Calu3 (cell line): ENCODE results near the gene GPR42. TPM values are rescaled to one million over a fixed set of nuclear protein-coding genes. Genes with fewer than 3 reads are reported as not detected.
"Not testable (repeated sequence)": the region's sequence is repeated elsewhere in the genome, so short reads cannot be mapped to it uniquely, and the experiment has no call there.

Source experiments
- BruUV-seq: library from RNA; stranded (reverse); fragments of 400-500 nt; replicated peaks from 2 replicates; lab custom pipeline; 2021; lab: Mats Ljungman, UMichigan
- CTCF ChIA-PET: fragments of 300-600 bp; sonication (Branson Sonifier 250); formaldehyde crosslinking; loops from one replicate; lab custom pipeline; 2022; ENCODE audit warnings: antibody characterized with exemption; lab: Charles Lee
- DNase-seq: peaks from one replicate; pipeline ENCODE4 v3.0.0; 2022
- H3K27ac Mint-ChIP-seq: one replicate; pipeline ENCODE4 v1.8.0; 2022; ENCODE audit warnings: mixed read lengths; ENCODE audit not compliant: unreplicated experiment
- H3K27me3 Mint-ChIP-seq: one replicate; pipeline ENCODE4 v1.8.0; 2022; ENCODE audit warnings: mixed read lengths; ENCODE audit not compliant: unreplicated experiment
- H3K36me3 Mint-ChIP-seq: one replicate; pipeline ENCODE4 v1.8.0; 2022; ENCODE audit warnings: mild to moderate bottlenecking, moderate library complexity, mixed read lengths; ENCODE audit not compliant: insufficient read depth, unreplicated experiment
- H3K4me1 Mint-ChIP-seq: one replicate; pipeline ENCODE4 v1.8.0; 2022; ENCODE audit warnings: mild to moderate bottlenecking, low read depth, mixed read lengths; ENCODE audit not compliant: unreplicated experiment
- H3K4me3 Mint-ChIP-seq: one replicate; pipeline ENCODE4 v1.8.0; 2022; ENCODE audit warnings: mild to moderate bottlenecking, low read depth, moderate library complexity, mixed read lengths; ENCODE audit not compliant: unreplicated experiment
- H3K9me3 Mint-ChIP-seq: one replicate; pipeline ENCODE4 v1.8.0; 2022; ENCODE audit warnings: low read depth, mixed read lengths; ENCODE audit not compliant: unreplicated experiment
- intact Hi-C: fragments of 100-400 bp; cut with micrococcal nuclease; formaldehyde crosslinking; loops from one replicate; pipeline ENCODE4 v1.10.0; 2022; ENCODE audit not compliant: unreplicated experiment
- total RNA-seq: library from RNA; stranded (reverse); gene quantifications from 2 replicates; pipeline ENCODE4 v1.2.3, GENCODE V29; 2022
- TF ChIP-seq, protein P1 (sequence below): fragments of 200-600 bp; IDR thresholded peaks from one replicate; pipeline ENCODE4 v1.8.0; 2022; ENCODE audit warnings: antibody characterized with exemption; ENCODE audit not compliant: unreplicated experiment

GPR42 gene
- total RNA-seq, 1 experiment from 2014 or later, result not detected

DNA sequence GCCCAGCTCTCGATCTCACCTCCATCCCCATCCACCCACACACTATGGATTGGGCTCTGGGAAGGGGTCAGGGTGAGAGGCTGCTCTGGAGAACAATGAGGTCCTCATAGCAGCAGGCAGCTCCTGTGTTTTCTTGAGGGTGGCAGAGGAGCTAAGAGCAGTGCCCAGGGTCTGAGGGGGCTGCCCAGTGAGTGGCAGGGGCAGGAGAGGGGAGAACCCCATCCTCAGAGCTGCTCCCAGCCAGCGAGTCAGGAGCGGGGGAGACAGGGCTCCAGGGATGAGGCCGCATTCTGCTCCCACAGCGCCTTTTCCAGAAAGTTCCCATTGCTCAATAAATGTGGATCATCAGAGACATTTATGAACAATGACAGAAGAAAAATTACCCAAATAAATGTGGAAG lies 10.8 kb upstream of the GPR42 start:
- DNase-seq, H3K36me3 Mint-ChIP-seq, H3K4me3 Mint-ChIP-seq, H3K4me1 Mint-ChIP-seq, H3K27ac Mint-ChIP-seq, H3K9me3 Mint-ChIP-seq, BruUV-seq, CTCF ChIA-PET, intact Hi-C loops: not testable (repeated sequence)
- H3K27me3 Mint-ChIP-seq, result peaks cover 83% of the 10 kb centered on the region

DNA sequence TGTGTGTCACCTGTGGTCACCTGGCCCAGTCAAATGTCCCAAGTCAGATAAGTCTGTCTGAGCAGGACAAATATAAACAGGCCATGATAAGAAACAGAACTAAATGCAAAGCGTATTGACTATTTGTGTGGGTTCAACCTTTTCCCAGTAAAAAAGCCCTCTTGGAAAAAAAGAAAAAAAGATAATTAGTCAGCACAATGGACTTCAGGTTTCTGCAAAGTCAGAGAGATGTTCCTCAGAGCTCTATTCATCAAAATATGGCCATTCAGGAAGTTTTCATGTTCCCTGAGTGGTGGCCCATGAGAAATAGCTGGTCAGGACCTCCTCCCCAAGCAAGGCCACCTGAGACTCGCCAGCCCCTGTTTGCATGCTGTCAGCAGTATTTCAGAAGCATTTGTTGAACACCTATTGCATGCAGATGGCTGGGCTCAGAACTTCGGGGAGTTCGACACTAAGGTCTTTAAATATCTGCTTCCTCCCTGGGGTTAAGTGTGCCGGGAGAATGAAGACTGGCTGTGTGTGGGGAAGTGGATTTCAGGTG lies 9.9 kb upstream of the GPR42 start:
- Mint-ChIP-seq H3K9me3 (no peaks in the 10 kb centered on the region), H3K27me3 (peaks cover 85% of the 10 kb centered on the region), H3K4me1 (peaks cover 8% of the 10 kb centered on the region), H3K4me3 (no peak overlapping the region), H3K36me3 (no peaks in the 10 kb centered on the region), H3K27ac (no peak overlapping the region)
- BruUV-seq, result no TSS peak
- CTCF ChIA-PET, result no interaction called here
- TF ChIP-seq, protein P1, sequence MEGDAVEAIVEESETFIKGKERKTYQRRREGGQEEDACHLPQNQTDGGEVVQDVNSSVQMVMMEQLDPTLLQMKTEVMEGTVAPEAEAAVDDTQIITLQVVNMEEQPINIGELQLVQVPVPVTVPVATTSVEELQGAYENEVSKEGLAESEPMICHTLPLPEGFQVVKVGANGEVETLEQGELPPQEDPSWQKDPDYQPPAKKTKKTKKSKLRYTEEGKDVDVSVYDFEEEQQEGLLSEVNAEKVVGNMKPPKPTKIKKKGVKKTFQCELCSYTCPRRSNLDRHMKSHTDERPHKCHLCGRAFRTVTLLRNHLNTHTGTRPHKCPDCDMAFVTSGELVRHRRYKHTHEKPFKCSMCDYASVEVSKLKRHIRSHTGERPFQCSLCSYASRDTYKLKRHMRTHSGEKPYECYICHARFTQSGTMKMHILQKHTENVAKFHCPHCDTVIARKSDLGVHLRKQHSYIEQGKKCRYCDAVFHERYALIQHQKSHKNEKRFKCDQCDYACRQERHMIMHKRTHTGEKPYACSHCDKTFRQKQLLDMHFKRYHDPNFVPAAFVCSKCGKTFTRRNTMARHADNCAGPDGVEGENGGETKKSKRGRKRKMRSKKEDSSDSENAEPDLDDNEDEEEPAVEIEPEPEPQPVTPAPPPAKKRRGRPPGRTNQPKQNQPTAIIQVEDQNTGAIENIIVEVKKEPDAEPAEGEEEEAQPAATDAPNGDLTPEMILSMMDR, result no peak
- intact Hi-C loops, result no loop called here
- no peak for DNase-seq

DNA sequence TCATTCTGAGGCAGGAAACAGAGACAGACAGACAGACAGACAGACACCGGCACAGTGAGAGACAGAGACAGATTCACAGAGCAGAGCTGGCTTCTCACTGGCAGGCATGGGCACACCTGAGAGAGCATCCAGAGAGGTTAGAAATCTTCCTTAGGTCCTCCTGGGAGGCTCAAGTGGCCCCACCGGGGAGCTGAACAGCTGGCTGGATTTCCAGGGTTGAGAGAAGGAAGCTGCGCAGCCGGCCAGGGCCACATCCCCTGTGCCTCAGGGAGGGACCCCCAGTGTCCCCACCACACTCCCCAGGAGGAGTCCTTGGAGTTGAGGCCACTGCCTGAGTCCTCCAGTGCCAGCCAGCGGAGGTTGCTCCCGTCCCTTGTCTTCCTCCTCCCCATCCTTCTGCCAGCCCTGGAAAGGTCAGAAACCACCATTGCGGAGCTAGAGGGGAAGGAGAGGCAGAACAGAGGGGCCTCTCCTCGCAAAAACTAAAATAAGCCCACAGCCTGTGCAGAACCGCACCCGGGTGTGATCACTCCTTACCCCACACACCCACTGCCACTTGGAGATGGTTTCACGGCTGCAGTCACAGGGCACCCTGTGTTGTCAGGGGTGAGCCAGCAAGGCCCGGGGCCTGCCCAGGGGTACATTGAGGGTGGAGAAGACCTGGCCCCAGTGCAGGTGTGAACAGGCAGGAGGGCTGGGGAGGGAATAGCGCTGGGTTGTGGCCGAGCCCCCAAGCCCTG lies 8.4 kb upstream of the GPR42 start:
- BruUV-seq, result no TSS peak
- intact Hi-C loops, result no loop called here
- CTCF ChIA-PET, result interaction anchor here (0.8 kb wide), 1 partner anchor 50 kb away, joined by 4 read pairs; no protein-coding TSS in a partner anchor

DNA sequence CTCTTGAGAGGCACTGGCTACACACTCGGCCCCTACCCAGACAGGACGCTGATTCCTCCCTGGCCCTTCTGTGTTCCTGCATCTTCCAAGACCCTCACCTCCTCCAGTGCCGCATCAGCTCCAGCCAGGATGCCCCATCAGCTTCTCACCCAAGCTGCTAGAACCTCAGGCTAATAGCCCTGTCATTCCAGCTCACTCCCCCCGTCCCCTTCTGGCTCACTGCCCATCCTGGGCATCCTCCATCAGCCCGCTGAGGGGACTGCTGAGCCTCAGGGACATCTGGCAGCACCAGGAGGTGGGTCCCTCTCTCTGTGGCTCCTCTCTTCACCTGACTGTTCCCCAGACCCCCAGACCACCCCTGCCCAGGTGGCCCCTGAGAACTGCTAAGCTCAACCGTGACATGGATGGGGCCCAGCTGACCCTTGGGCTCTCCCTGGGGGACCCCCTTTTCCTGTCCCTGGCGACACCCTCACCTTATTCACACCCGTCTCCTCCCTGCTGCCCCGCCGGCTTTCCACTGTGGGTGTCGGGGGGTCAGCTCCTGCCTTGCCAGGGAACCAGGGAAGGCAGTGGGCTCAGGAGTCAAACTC lies 7.8 kb upstream of the GPR42 start:
- DNase-seq, result no peak
- Mint-ChIP-seq H3K9me3 (no peaks in the 10 kb centered on the region), H3K27ac (no peak overlapping the region), H3K27me3 (peaks cover 85% of the 10 kb centered on the region), H3K4me3 (no peak overlapping the region), H3K4me1 (peaks cover 4% of the 10 kb centered on the region), H3K36me3 (no peaks in the 10 kb centered on the region)
- CTCF ChIA-PET, result interaction anchor here (1.0 kb wide), 1 partner anchor 11 kb away, joined by 4 read pairs; no protein-coding TSS in a partner anchor
- BruUV-seq, result no TSS peak
- intact Hi-C loops, result no loop called here
- TF ChIP-seq, protein P1, result no peak

More for the DNA sequence above, 8.4 kb upstream of the GPR42 start:
- Mint-ChIP-seq H3K4me3 (no peak overlapping the region), H3K9me3 (no peaks in the 10 kb centered on the region), H3K27ac (no peak overlapping the region), H3K4me1 (peaks cover 8% of the 10 kb centered on the region), H3K36me3 (no peaks in the 10 kb centered on the region), H3K27me3 (peaks cover 85% of the 10 kb centered on the region)
- no peak for DNase-seq
- TF ChIP-seq, protein P1, result no peak
